Karpas-422 (cell line): Measurements from ENCODE around the gene SSBP2. TPM values are rescaled to one million over a fixed set of nuclear protein-coding genes. Genes with fewer than 3 reads are reported as not detected.
"Not testable (repeated sequence)": the region's sequence is repeated elsewhere in the genome, so short reads cannot be mapped to it uniquely, and the experiment has no call there.

ENCODE experiments used
- DNase-seq: peaks from one replicate; pipeline ENCODE4 v3.0.0-alpha.2; 2015
- H2AFZ ChIP-seq: fragments of 200-600 bp; sonication (generic); 2 replicates; pipeline ENCODE4 v1.6.1; 2014; ENCODE audit warnings: antibody characterized with exemption, low read length, mixed read lengths
- H3K27ac ChIP-seq: fragments of 200-600 bp; sonication (generic); 2 replicates; pipeline ENCODE4 v1.5.1; 2014; ENCODE audit warnings: mild to moderate bottlenecking, low read length, moderate library complexity
- H3K27me3 ChIP-seq: fragments of 200-600 bp; sonication (generic); 2 replicates; pipeline ENCODE4 v1.6.1; 2014; ENCODE audit warnings: low read length, mixed read lengths
- H3K36me3 ChIP-seq: fragments of 200-600 bp; sonication (generic); 2 replicates; pipeline ENCODE4 v1.6.1; 2014; ENCODE audit warnings: low read length, mixed read lengths; ENCODE audit not compliant: insufficient read depth
- H3K4me1 ChIP-seq: fragments of 200-600 bp; sonication (generic); 2 replicates; pipeline ENCODE4 v1.6.1; 2014; ENCODE audit warnings: mild to moderate bottlenecking, low read length, mixed read lengths
- H3K4me2 ChIP-seq: fragments of 200-600 bp; sonication (generic); 2 replicates; pipeline ENCODE4 v1.6.1; 2014; ENCODE audit warnings: low read length, low read depth, mild to moderate bottlenecking; ENCODE audit not compliant: poor library complexity, severe bottlenecking
- H3K4me3 ChIP-seq: fragments of 200-600 bp; sonication (generic); 2 replicates; pipeline ENCODE4 v1.5.1; 2014; ENCODE audit warnings: mild to moderate bottlenecking, antibody characterized with exemption, low read length, mixed read lengths
- H3K79me2 ChIP-seq: fragments of 200-600 bp; sonication (generic); 2 replicates; pipeline ENCODE4 v1.6.1; 2014; ENCODE audit warnings: mild to moderate bottlenecking, low read length, mixed read lengths
- H3K9ac ChIP-seq: fragments of 200-600 bp; sonication (generic); 2 replicates; pipeline ENCODE4 v1.6.0; 2014; ENCODE audit warnings: low read length
- H3K9me2 ChIP-seq: fragments of 200-600 bp; sonication (generic), shearing (Covaris generic); replicated peaks from 2 replicates; pipeline ENCODE4 v1.6.0; 2014; ENCODE audit warnings: mild to moderate bottlenecking, low read length, moderate library complexity; ENCODE audit not compliant: insufficient read depth
- H3K9me3 ChIP-seq: fragments of 300-700, 200-600 bp; sonication (generic); 2 replicates; pipeline ENCODE4 v1.6.1; 2014; ENCODE audit warnings: low read length, mixed read lengths
- H4K20me1 ChIP-seq: fragments of 200-600 bp; sonication (generic); 2 replicates; pipeline ENCODE4 v1.6.1; 2014; ENCODE audit warnings: mild to moderate bottlenecking, antibody characterized with exemption, low read length, low read depth; ENCODE audit not compliant: insufficient read depth
- total RNA-seq: library from RNA; depleted of rRNA; stranded (reverse); fragments of >200 nt; shearing (Covaris generic); gene quantifications from 2 replicates; pipeline ENCODE4 v1.2.3, GENCODE V29; 2014; ENCODE audit warnings: low replicate concordance

Gene SSBP2
- total RNA-seq, 1 experiment from 2014 or later = 148 TPM

DNA sequence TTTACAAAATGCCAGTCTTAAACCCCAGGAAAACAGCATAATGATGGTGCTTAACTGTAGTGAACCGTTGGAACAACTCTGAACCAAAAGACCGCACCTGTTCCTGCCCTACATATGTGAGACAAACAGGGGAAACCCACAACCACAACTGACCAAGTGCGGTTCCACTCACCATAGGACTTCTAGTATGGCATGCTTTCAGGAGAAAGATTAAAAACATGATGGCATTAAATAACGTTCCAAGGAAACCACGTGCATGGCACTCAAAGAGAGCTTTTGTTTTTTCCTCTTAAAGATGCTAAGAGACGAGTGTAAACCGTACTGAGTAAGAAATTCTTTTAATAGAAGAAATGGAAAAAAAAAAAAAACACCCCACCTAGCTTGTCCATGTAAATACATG is 119.8 kb downstream of the SSBP2 start:
- Histone ChIP-seq H3K79me2 (peaks cover 78% of the 10 kb centered on the region), H3K36me3 (peaks cover 12% of the 10 kb centered on the region), H4K20me1 (no peaks in the 10 kb centered on the region), H3K4me1 (peaks cover 32% of the 10 kb centered on the region), H3K9me3 (no peaks in the 10 kb centered on the region), H3K9me2 (no peaks in the 10 kb centered on the region), H3K4me3 (no peak overlapping the region), H3K27me3 (no peaks in the 10 kb centered on the region), H2AFZ (no peak overlapping the region), H3K27ac (no peak overlapping the region), H3K9ac (no peak overlapping the region), H3K4me2 (no peak overlapping the region)
- no peak for DNase-seq

GRCh38 chr5:81630684-81631083 is 120.2 kb downstream of the SSBP2 start:
- Histone ChIP-seq H3K36me3 (peaks cover 9% of the 10 kb centered on the region), H3K9me3 (no peaks in the 10 kb centered on the region), H3K79me2 (peaks cover 78% of the 10 kb centered on the region), H3K27me3 (no peaks in the 10 kb centered on the region), H3K9ac (no peak overlapping the region), H2AFZ (no peak overlapping the region), H3K4me1 (peaks cover 30% of the 10 kb centered on the region), H3K27ac (no peak overlapping the region), H3K4me3 (no peak overlapping the region), H3K4me2 (no peak overlapping the region), H4K20me1 (no peaks in the 10 kb centered on the region), H3K9me2 (no peaks in the 10 kb centered on the region)
- no peak for DNase-seq

GRCh38 chr5:81629986-81630385 is 120.9 kb downstream of the SSBP2 start:
- Histone ChIP-seq H3K36me3 (peaks cover 9% of the 10 kb centered on the region), H3K9me3 (no peaks in the 10 kb centered on the region), H4K20me1 (no peaks in the 10 kb centered on the region), H3K9me2 (no peaks in the 10 kb centered on the region), H3K4me1 (peaks cover 26% of the 10 kb centered on the region), H3K4me2 (no peak overlapping the region), H2AFZ (no peak overlapping the region), H3K9ac (no peak overlapping the region), H3K27ac (no peak overlapping the region), H3K27me3 (no peaks in the 10 kb centered on the region), H3K79me2 (peaks cover 81% of the 10 kb centered on the region), H3K4me3 (no peak overlapping the region)
- no peak for DNase-seq

DNA sequence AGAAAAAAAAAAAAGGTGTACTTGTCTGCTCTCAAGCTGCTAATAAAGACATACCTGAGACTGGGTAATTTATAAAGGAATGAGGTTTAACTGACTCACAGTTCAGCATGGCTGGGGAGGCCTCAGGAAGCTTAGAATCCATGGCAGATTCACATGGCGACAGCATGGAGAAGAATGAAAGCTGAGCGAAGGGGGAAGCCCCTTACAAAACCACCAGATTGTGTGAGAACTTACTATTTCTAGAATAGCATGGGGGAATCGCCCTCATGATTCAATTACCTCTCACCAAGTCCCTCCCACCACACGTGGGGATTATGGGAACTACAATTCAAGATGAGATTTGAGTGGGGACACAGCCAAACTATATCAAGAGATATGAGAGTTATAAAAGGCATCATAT is 122.8 kb downstream of the SSBP2 start:
- H3K27me3 ChIP-seq, H3K9me2 ChIP-seq, H3K9ac ChIP-seq, H2AFZ ChIP-seq, H3K4me1 ChIP-seq, H3K9me3 ChIP-seq, H3K27ac ChIP-seq, H3K4me2 ChIP-seq, H3K4me3 ChIP-seq, DNase-seq, H4K20me1 ChIP-seq: not testable (repeated sequence)
- Histone ChIP-seq H3K36me3 (peaks cover 13% of the 10 kb centered on the region), H3K79me2 (peaks cover 74% of the 10 kb centered on the region)

- H2AFZ ChIP-seq = no peak overlapping the region
- no peak overlapping the region for H3K4me2 ChIP-seq
- peaks cover 68% of the 10 kb centered on the region for H3K79me2 ChIP-seq
- H3K27me3 ChIP-seq = no peaks in the 10 kb centered on the region
- no peak overlapping the region for H3K4me3 ChIP-seq
- H3K36me3 ChIP-seq = peaks cover 22% of the 10 kb centered on the region
- peaks cover 8% of the 10 kb centered on the region; the same call in 1 of the 2 replicates for H3K4me1 ChIP-seq
- H3K9me3 ChIP-seq = no peaks in the 10 kb centered on the region; the same call in 1 of the 2 replicates
- H3K27ac ChIP-seq = no peak overlapping the region
- H3K9ac ChIP-seq = no peak overlapping the region
- no peaks in the 10 kb centered on the region for H3K9me2 ChIP-seq
- DNase-seq = no peak
- H4K20me1 ChIP-seq = no peaks in the 10 kb centered on the region
Measured at GRCh38 chr5:81626524-81626923, 124.4 kb downstream of the SSBP2 start.

DNA sequence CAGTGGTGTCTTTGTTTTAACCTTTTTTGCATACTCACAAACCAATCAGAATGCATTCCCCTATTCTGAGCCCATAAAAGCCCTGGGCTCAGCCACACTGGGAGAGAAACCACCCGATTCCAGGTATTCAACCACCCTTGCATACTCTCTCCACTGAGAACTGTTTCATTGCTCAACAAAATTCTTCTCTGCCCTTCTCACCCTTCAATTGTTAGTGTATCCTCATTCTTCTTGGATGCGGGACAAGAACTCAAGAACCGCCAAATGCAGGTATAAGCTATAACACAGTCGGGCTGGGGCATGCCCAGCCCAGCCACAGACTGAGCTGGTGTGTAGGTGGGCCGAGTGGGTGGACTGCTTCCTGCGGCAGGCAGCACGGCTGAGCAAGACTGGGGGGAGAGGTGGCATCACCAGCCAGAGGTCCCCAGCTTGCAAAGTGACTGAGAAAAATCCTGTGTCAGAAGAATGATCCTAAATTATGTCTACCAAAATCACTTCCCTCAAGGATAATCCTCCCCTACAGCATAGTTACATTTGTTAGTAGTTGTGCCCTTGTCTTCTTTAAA is 141.0 kb downstream of the SSBP2 start:
- no peak overlapping the region for H2AFZ ChIP-seq
- no peak overlapping the region for H3K27ac ChIP-seq
- peaks cover 42% of the 10 kb centered on the region for H3K36me3 ChIP-seq
- H3K79me2 ChIP-seq = peaks cover 82% of the 10 kb centered on the region
- no peak overlapping the region for H3K9ac ChIP-seq
- no peaks in the 10 kb centered on the region for H3K27me3 ChIP-seq
- no peak overlapping the region for H3K4me3 ChIP-seq
- H3K9me2 ChIP-seq = no peaks in the 10 kb centered on the region
- H3K4me2 ChIP-seq = no peak overlapping the region
- H3K9me3 ChIP-seq = no peaks in the 10 kb centered on the region
- DNase-seq = no peak
- peaks cover 5% of the 10 kb centered on the region; the same call in 1 of the 2 replicates for H3K4me1 ChIP-seq
- no peaks in the 10 kb centered on the region for H4K20me1 ChIP-seq

DNA sequence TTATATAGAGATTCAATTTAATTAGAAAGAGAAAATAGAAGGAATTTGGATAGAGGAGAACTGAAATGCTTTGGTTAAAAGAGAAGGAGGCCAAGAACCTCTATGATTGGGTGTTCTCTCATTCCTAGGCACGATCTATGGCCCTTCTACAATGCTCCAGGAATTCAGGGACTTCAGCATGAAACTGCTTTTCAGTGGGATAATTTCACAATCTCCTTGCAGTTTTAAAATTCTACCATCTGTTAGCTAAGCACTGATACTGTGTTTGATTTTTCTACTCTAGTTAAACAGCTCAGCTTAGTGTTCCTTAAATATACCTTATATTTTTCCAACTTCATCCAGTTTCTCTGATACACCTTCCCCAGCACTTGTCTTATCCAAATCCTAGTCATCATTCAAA is 141.9 kb downstream of the SSBP2 start:
- H3K9ac ChIP-seq = no peak overlapping the region
- peaks cover 85% of the 10 kb centered on the region for H3K79me2 ChIP-seq
- no peak for DNase-seq
- H3K27me3 ChIP-seq = no peaks in the 10 kb centered on the region
- no peak overlapping the region for H3K27ac ChIP-seq
- H3K9me3 ChIP-seq = no peaks in the 10 kb centered on the region
- H3K4me2 ChIP-seq = no peak overlapping the region
- no peaks in the 10 kb centered on the region for H3K9me2 ChIP-seq
- no peaks in the 10 kb centered on the region for H4K20me1 ChIP-seq
- no peak overlapping the region for H2AFZ ChIP-seq
- H3K36me3 ChIP-seq = peaks cover 41% of the 10 kb centered on the region
- H3K4me3 ChIP-seq = no peak overlapping the region
- H3K4me1 ChIP-seq = peaks cover 13% of the 10 kb centered on the region

DNA sequence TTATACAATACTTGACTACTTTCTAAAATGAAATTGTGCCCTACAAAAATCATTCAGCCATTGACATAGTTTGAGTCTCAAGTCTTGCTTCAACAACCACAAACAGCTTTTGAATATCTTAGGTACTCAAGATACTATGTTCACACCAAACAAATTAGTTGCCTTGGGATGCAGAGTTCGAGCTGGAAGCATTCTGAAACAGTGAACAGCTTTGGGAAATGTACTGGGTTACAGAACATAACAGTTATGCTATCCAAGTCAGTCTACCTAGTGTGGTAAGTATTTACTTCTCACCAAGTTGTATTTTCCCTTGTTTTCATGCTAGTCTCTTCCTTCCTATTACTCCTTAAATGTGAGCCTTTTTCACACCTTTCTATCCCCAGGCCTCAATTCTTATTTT is 143.2 kb downstream of the SSBP2 start:
- DNase-seq = no peak
- Histone ChIP-seq H3K27ac (no peak overlapping the region), H4K20me1 (no peaks in the 10 kb centered on the region), H3K79me2 (peaks cover 85% of the 10 kb centered on the region), H3K4me1 (peaks cover 20% of the 10 kb centered on the region), H3K9ac (no peak overlapping the region), H3K9me3 (no peaks in the 10 kb centered on the region), H3K9me2 (no peaks in the 10 kb centered on the region), H3K27me3 (no peaks in the 10 kb centered on the region), H2AFZ (no peak overlapping the region), H3K36me3 (peaks cover 30% of the 10 kb centered on the region), H3K4me3 (no peak overlapping the region), H3K4me2 (no peak overlapping the region)
